ENCODE data around the gene ZCCHC8.

Gene ZCCHC8

DNA sequence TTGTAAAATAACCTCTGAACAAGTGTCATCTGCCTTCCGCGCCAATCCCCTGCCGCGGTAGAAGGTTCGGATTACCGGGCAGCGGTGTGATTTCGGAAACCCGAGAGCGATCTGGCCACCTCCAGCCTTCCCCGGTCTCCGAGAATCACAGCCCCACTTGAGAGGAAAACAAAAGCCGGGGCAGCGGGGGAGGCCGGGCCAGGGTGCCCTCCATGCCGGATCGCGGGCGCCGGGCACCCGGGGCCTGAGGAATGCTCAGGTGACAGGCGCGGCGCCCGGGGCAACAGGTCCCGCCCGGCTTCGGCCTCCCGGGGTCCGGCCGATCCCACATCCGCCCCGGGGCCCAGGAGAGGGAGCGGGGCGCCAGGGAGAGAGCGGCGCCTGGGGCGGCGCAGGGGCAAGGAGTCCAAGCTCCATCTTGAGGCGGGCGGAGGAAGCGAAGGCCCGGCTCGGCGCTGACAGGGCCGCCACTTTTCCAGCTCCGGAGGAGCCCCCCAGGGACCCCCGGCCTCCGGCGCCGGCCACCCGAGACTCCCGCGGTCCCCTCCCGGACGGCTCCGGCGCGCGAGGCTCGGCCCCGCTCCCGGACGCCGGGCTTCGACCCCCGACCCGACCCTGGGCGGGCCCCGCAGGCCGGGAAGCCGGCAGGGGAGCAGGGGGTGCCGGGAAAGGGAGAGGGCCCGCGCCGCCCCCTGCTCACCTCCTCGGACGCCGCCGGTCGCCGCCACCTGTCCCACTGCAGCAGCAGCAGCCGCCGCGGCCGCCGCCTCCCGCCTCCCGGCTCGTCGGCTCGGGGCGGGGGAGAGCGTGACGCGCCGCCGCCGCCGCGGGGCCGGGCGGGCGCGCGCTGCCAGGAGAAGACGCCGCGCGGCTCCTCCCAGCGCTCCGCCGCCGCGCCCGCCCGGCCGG, 78.7 kb downstream of the ZCCHC8 start, which contains the start of gene CLIP1:
CLIP1 (minus strand) TSS at position 849 of the 909 bp plus-strand sequence. CDS start 42,217 bp downstream, outside the sequence.
- DNase-seq (ENCODE audit: low read depth) = peak; percentile 84
- H3K4me3 ChIP-seq (ENCODE audit: low read depth, low read length) = peak within 1 kb of the TSS; percentile 96
- TF ChIP-seq POLR2A (IDR thresholded peaks at IDR 0.05; ENCODE audit: extremely low read depth, insufficient read length) (peak; percentile 39), MYC (IDR thresholded peaks at IDR 0.05; ENCODE audit: low read depth, low read length) (no peak; the same call in 1 of the 2 replicates)
- TF ChIP-seq, protein P1, sequence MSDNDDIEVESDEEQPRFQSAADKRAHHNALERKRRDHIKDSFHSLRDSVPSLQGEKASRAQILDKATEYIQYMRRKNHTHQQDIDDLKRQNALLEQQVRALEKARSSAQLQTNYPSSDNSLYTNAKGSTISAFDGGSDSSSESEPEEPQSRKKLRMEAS (IDR thresholded peaks at IDR 0.05; ENCODE audit: low read depth, low read length) = 0 out of 2 replicates have a peak, but pooled peaks have one; percentile 15
- TF ChIP-seq, protein P2, sequence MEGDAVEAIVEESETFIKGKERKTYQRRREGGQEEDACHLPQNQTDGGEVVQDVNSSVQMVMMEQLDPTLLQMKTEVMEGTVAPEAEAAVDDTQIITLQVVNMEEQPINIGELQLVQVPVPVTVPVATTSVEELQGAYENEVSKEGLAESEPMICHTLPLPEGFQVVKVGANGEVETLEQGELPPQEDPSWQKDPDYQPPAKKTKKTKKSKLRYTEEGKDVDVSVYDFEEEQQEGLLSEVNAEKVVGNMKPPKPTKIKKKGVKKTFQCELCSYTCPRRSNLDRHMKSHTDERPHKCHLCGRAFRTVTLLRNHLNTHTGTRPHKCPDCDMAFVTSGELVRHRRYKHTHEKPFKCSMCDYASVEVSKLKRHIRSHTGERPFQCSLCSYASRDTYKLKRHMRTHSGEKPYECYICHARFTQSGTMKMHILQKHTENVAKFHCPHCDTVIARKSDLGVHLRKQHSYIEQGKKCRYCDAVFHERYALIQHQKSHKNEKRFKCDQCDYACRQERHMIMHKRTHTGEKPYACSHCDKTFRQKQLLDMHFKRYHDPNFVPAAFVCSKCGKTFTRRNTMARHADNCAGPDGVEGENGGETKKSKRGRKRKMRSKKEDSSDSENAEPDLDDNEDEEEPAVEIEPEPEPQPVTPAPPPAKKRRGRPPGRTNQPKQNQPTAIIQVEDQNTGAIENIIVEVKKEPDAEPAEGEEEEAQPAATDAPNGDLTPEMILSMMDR (IDR thresholded peaks at IDR 0.05; ENCODE audit: low read depth, low read length) = peak; percentile 46

Measured in NB4 (cell line).